Myocyte (in vitro differentiated cells): ENCODE measurements around the gene ZDHHC17. TPM values are rescaled to one million over a fixed set of nuclear protein-coding genes. Genes with fewer than 3 reads are reported as not detected.

Source experiments
- DNase-seq: peaks from one replicate; pipeline ENCODE4 v3.0.0-alpha.2; 2012; ENCODE audit warnings: low read depth
- total RNA-seq: library from RNA; depleted of rRNA; stranded (reverse); fragments of >200 nt; gene quantifications from 2 replicates; pipeline ENCODE4 v1.2.3, GENCODE V29; 2014

ZDHHC17 gene
- total RNA-seq, 1 donor from 2014 or later: 26.7 TPM

- DNase-seq: no peak
Measured at GRCh38 chr12:76813972-76814371, 50.1 kb downstream of the ZDHHC17 start.

GRCh38 chr12:76820888-76821482 is 57.1 kb downstream of the ZDHHC17 start:
- peak; percentile 54 for DNase-seq

GRCh38 chr12:76830436-76830835 is 66.5 kb downstream of the ZDHHC17 start:
- DNase-seq: no peak

- DNase-seq: no peak
Measured at GRCh38 chr12:76836633-76837032, 72.7 kb downstream of the ZDHHC17 start.

- DNase-seq: no peak
Measured at GRCh38 chr12:76847260-76847659, 83.3 kb downstream of the ZDHHC17 start.

GRCh38 chr12:76848132-76848531 is 84.2 kb downstream of the ZDHHC17 start:
- no peak for DNase-seq

- DNase-seq: no peak
Measured at GRCh38 chr12:76852106-76852505, 88.2 kb downstream of the ZDHHC17 start.

GRCh38 chr12:76855271-76855670 is 91.4 kb downstream of the ZDHHC17 start:
- no peak for DNase-seq

- DNase-seq: no peak
Measured at GRCh38 chr12:76856018-76856644, 92.2 kb downstream of the ZDHHC17 start.

GRCh38 chr12:76859611-76860010 is 95.7 kb downstream of the ZDHHC17 start:
- peak; percentile 30 for DNase-seq

- DNase-seq: no peak
Measured at GRCh38 chr12:76860256-76860655, 96.3 kb downstream of the ZDHHC17 start.

GRCh38 chr12:76863005-76863670 is 99.2 kb downstream of the ZDHHC17 start:
- peak; percentile 93 for DNase-seq

GRCh38 chr12:76863837-76864236 is 99.9 kb downstream of the ZDHHC17 start:
- peak; percentile 62 for DNase-seq

- DNase-seq: no peak
Measured at GRCh38 chr12:76864791-76865400, 101.0 kb downstream of the ZDHHC17 start.

GRCh38 chr12:76866151-76866567 is 102.2 kb downstream of the ZDHHC17 start:
- peak; percentile 90 for DNase-seq

GRCh38 chr12:76866726-76867125 is 102.8 kb downstream of the ZDHHC17 start:
- DNase-seq: peak; percentile 94

GRCh38 chr12:76871082-76871481 is 107.2 kb downstream of the ZDHHC17 start:
- no peak for DNase-seq

- DNase-seq: no peak
Measured at GRCh38 chr12:76871742-76872141, 107.8 kb downstream of the ZDHHC17 start.

GRCh38 chr12:76872415-76872814 is 108.5 kb downstream of the ZDHHC17 start:
- no peak for DNase-seq

GRCh38 chr12:76874027-76874426 is 110.1 kb downstream of the ZDHHC17 start:
- DNase-seq: no peak

- no peak for DNase-seq
Measured at GRCh38 chr12:76874491-76875190, 110.7 kb downstream of the ZDHHC17 start.
